GM18951 (cell line): ENCODE measurements around the gene C20orf144.

Experiments
- POLR2A ChIP-seq: IDR thresholded peaks from 4 replicates; pipeline ENCODE4 v1.6.1; 2011; ENCODE audit warnings: mild to moderate bottlenecking; ENCODE audit not compliant: insufficient read length, insufficient read depth; ENCODE audit errors: extremely low read depth
- in situ Hi-C: fragments of 300-500 bp; cut with MboI; formaldehyde crosslinking; loops from one replicate; pipeline ENCODE4 v1.12.0; 2022; ENCODE audit warnings: low sequenced_read_pairs, mixed read lengths, inconsistent platforms; ENCODE audit not compliant: unreplicated experiment

C20orf144 gene

DNA sequence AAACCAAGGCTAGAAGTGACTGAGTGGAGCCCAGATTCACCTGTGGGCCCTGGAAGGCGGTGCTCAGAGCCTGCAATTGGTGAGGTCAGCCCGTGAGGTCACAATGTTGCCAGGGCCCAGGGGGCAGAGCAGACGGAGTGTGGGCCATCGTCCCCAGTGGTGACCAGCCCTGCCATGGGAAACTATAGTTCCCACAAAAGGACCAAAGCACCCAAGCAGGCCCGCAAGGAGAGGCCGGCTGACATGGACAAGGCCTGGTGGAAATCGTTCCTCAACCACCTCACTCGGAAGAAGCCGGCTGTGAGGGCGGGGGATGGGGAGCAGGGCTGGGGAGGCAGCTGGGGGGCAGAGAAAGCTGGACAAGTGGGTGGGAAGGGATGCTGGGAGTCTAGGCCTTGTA lies at the start of gene C20orf144:
C20orf144 (plus strand) TSS at position 156 of the 400 bp plus-strand sequence; CDS start at position 175, 19 bp downstream.
- no peak for TF ChIP-seq POLR2A
- in situ Hi-C loops = loop anchor here (10.0 kb wide), 1 partner anchor 207 kb away; no protein-coding TSS in a partner anchor

- in situ Hi-C loops = no loop called here
- TF ChIP-seq POLR2A = no peak
Measured at GRCh38 chr20:33621717-33622400, 40.3 kb upstream of the C20orf144 start.

GRCh38 chr20:33622705-33623365 lies 39.3 kb upstream of the C20orf144 start:
- in situ Hi-C loops = no loop called here
- TF ChIP-seq POLR2A = no peak

DNA sequence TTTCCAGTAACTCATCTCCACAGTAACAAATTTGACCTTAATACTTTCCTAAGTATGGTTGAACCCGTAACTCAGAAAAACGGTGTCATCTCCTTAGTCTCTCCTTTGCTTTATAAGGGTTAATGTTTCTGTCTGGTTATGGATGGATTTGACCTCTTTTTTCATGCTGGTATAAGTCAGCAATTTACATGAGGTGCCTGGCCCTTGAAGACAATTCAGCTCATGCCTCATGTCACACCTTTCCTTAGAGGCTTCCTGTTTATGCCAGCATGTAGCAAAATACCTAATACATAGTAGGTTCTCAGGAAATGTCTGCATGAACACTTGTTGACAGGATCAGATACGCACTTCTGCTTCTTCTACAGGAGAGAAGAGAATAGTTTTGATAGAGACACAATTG lies 37.7 kb upstream of the C20orf144 start:
- in situ Hi-C loops = no loop called here
- no peak for TF ChIP-seq POLR2A

GRCh38 chr20:33626190-33626589 lies 35.9 kb upstream of the C20orf144 start:
- in situ Hi-C loops = no loop called here
- TF ChIP-seq POLR2A = no peak

DNA sequence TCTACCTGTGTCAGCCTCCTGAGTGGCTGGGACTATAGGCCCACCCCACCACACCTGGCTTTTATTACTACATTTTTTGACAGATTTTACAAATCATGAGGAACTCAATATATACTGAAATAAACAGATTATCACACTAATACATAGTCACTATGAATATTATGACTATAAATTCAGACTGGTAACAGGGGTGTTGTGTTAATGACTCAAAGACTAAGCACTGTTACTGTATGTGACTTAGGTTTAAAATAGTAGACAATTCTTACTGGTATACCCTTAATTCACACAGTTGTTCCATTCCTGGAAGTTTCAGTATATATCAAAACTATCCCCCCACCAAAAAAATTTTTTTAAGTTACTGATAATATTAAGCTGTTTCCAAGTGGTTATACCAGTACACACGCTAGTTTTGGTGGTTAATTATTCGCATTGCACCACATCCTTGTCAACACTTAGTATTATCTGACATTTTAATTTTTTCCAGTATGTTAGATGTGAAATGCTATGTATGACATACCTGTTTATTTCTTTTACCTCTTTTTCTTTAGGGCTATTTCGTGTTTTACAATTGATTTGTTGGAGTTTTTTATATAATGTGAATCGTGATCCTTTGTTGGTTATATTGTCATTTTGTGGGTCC lies 34.4 kb upstream of the C20orf144 start:
- no peak for TF ChIP-seq POLR2A

DNA sequence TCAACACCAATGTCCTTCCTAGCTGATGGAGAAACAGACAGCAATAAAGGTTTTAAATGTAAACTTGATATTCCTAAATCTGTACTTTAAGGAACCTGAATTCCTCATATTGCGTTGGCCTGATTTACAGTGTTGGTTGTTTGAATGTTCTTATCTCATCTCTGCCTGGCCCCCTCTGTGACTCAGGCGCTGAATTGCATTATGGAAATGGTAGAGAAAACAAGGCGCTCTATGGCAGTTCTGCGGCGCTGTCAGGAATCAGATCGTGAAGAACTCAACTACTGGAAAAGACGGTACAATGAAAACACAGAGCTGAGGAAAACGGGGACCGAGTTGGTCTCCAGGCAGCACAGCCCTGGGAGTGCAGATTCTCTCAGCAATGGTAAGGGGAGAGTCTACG lies 32.6 kb upstream of the C20orf144 start:
- TF ChIP-seq POLR2A = no peak
- in situ Hi-C loops = no loop called here

More for the DNA sequence above, 34.4 kb upstream of the C20orf144 start:
- in situ Hi-C loops = no loop called here

DNA sequence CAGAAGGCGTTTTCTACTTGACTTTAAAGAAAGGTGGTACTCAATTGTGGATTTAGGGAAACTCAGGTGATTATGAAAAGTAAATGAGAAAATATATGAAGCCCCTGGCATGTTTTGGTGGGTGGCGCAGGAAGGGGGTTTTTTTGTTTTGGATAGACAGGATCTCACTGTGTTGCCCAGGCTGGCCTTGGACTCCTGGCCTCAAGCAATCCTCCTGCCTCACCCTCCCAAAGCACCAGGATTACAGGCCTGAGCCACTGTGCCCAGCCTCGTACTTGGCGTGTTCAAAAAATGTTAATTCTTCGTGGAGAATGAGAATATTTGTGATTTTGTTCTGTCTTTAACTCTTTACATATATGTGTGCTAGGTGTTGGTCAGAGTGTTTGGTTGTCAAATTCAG lies 32.1 kb upstream of the C20orf144 start:
- in situ Hi-C loops = loop anchor here (10.0 kb wide), 1 partner anchor 165 kb away; no protein-coding TSS in a partner anchor
- no peak for TF ChIP-seq POLR2A

GRCh38 chr20:33630507-33630906 lies 31.6 kb upstream of the C20orf144 start:
- TF ChIP-seq POLR2A = no peak
- in situ Hi-C loops = loop anchor here (10.0 kb wide), 1 partner anchor 166 kb away; no protein-coding TSS in a partner anchor

- in situ Hi-C loops = loop anchor here (10.0 kb wide), 1 partner anchor 167 kb away; no protein-coding TSS in a partner anchor
Measured at GRCh38 chr20:33631910-33632309, 30.2 kb upstream of the C20orf144 start.

GRCh38 chr20:33635341-33635740 lies 26.8 kb upstream of the C20orf144 start:
- no peak for TF ChIP-seq POLR2A
- in situ Hi-C loops = loop anchor here (10.0 kb wide), 1 partner anchor 171 kb away; no protein-coding TSS in a partner anchor

DNA sequence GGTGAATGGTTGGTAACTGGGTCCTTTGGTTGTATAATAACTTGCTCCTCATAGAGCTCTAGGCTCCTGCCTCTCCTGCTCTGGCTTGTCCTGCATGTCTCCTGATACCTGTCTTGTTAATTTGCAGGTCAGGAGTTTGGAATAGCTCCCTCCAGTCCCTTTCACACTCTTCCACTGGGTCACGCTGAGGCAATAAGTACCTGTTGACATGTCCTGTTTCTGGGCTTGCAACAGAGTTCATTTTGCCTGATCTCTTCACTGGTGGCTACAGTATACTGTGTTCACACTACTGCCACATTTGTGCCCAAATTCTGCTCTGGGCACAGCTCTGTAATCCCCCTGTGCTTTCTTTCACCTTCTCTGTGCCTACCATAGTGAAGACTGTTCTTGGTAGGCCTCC lies 25.4 kb upstream of the C20orf144 start:
- TF ChIP-seq POLR2A = no peak
- in situ Hi-C loops = loop anchor here (10.0 kb wide), 1 partner anchor 172 kb away; no protein-coding TSS in a partner anchor

DNA sequence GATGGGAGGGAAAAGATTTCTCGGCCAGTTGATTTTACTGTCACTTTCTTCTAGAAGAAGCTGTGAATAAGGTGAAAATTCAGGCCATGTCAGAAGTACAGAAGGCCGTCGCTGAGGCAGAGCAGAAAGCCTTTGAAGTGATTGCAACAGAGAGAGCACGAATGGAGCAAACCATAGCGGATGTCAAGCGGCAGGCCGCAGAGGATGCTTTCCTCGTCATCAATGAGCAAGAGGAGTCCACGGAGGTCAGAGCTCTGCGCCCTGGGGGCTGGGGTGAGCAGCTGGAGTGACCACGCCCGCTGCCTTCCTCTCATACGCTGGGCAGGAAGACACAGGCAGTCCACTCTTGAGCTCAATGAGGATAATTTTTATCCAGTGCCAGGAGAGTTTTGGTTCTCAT lies 21.8 kb upstream of the C20orf144 start:
- in situ Hi-C loops = no loop called here
- no peak for TF ChIP-seq POLR2A
